Keratinocyte (primary cell): Measurements from ENCODE around the gene SLC7A6. TPM values are rescaled to one million over a fixed set of nuclear protein-coding genes. Genes with fewer than 3 reads are reported as not detected.

Experiments used
- DNase-seq: peaks from one replicate; pipeline ENCODE4 v3.0.0-alpha.2; 2011; ENCODE audit warnings: low read depth, missing footprints, low spot score
- FAIRE-seq: peaks from 2 replicates; lab custom pipeline; 2011; peaks lifted over from hg19 to GRCh38; lab: Jason Lieb, UNC
- H2AFZ ChIP-seq: 2 replicates; pipeline ENCODE4 v1.6.0; 2012; ENCODE audit warnings: low read length, control low read depth, inconsistent platforms; ENCODE audit not compliant: control insufficient read depth
- H3K27ac ChIP-seq: 2 replicates; pipeline ENCODE4 v1.5.1; 2011; ENCODE audit warnings: low read length; ENCODE audit not compliant: control insufficient read depth, insufficient read depth
- H3K27me3 ChIP-seq: 3 replicates; pipeline ENCODE4 v1.6.0; 2011; ENCODE audit warnings: low read length; ENCODE audit not compliant: control insufficient read depth, insufficient read depth; ENCODE audit errors: extremely low read depth
- H3K36me3 ChIP-seq, 2 experiments: 2 replicates in 1 of 2; 3 replicates in 1 of 2; pipeline ENCODE4 v1.5.1; 2011; ENCODE audit warnings: low read length in 2 of 2, mild to moderate bottlenecking in 1 of 2; ENCODE audit not compliant: control insufficient read depth in 2 of 2, insufficient read depth in 2 of 2; ENCODE audit errors: extremely low read depth in 1 of 2
- H3K4me1 ChIP-seq: 3 replicates; pipeline ENCODE4 v1.5.1; 2011; ENCODE audit warnings: low read length; ENCODE audit not compliant: control insufficient read depth, insufficient read depth; ENCODE audit errors: extremely low read depth
- H3K4me2 ChIP-seq: 3 replicates; pipeline ENCODE4 v1.6.0; 2011; ENCODE audit warnings: low read depth, low read length; ENCODE audit not compliant: control insufficient read depth, insufficient read depth; ENCODE audit errors: extremely low read depth
- H3K4me3 ChIP-seq, 3 experiments: fragments of 200-600 bp in 1 of 3; sonication (generic) in 1 of 3; 2 replicates in 2 of 3; 3 replicates in 1 of 3; pipeline ENCODE4 v1.5.1; 2011 to 2016; ENCODE audit warnings: low read length in 3 of 3, mild to moderate bottlenecking in 3 of 3, control low read depth in 2 of 3, inconsistent platforms in 1 of 3, low read depth in 1 of 3, mixed read lengths in 1 of 3, mixed run types in 1 of 3, moderate library complexity in 1 of 3; ENCODE audit not compliant: control insufficient read depth in 2 of 3, insufficient read depth in 2 of 3; ENCODE audit errors: extremely low read depth in 1 of 3
- H3K79me2 ChIP-seq: 2 replicates; pipeline ENCODE4 v1.6.0; 2012; ENCODE audit warnings: low read length; ENCODE audit not compliant: control insufficient read depth, insufficient read depth
- H3K9ac ChIP-seq: 3 replicates; pipeline ENCODE4 v1.6.0; 2011; ENCODE audit warnings: low read length; ENCODE audit not compliant: control insufficient read depth, insufficient read depth; ENCODE audit errors: extremely low read depth
- H3K9me1 ChIP-seq: 3 replicates; pipeline ENCODE4 v1.6.0; 2011; ENCODE audit warnings: low read length; ENCODE audit not compliant: control insufficient read depth, insufficient read depth; ENCODE audit errors: extremely low read depth
- H3K9me3 ChIP-seq: 2 replicates; pipeline ENCODE4 v1.5.1; 2012; ENCODE audit warnings: low read depth, low read length; ENCODE audit not compliant: control insufficient read depth
- H4K20me1 ChIP-seq: 3 replicates; pipeline ENCODE4 v1.6.0; 2011; ENCODE audit warnings: low read length; ENCODE audit not compliant: control insufficient read depth, insufficient read depth; ENCODE audit errors: extremely low read depth
- EZH2 ChIP-seq: IDR thresholded peaks from one replicate; pipeline ENCODE4 v1.6.1; 2012; ENCODE audit warnings: inconsistent platforms, mild to moderate bottlenecking, low read length, moderate library complexity
- dilution Hi-C: fragments of 300-500 bp; cut with MboI; formaldehyde crosslinking; loops from one replicate; pipeline ENCODE4 v1.7.0; 2020; ENCODE audit warnings: low sequenced_read_pairs; ENCODE audit not compliant: extremely low pct_ligation_motif_present
- polyA plus RNA-seq, 5 experiments: library from polyadenylated mRNA; depleted of rRNA in 3 of 5; stranded (reverse) in 3 of 5; stranded (forward) in 1 of 5; unstranded in 1 of 5; fragments of >200 nt; gene quantifications; 1 replicate in 1 of 5; 2 replicates in 3 of 5; 3 replicates in 1 of 5; pipeline versions ENCODE4 v1.2.1 to v1.2.3, GENCODE V29; 2011 to 2012; ENCODE audit warnings: missing spikeins in 2 of 5, low read depth in 1 of 5, low replicate concordance in 1 of 5
- TF ChIP-seq, protein P1 (sequence below), 3 experiments: IDR thresholded peaks in 1 of 3; conservative IDR thresholded peaks in 1 of 3; optimal IDR thresholded peaks in 1 of 3; 2 replicates in 2 of 3; 3 replicates in 1 of 3; pipeline versions ENCODE3 to v1.5.1; 2011; ENCODE audit warnings: low read length in 3 of 3, mild to moderate bottlenecking in 3 of 3, moderate library complexity in 2 of 3, control low read depth in 1 of 3, inconsistent platforms in 1 of 3; ENCODE audit not compliant: insufficient read depth in 2 of 3; ENCODE audit errors: extremely low read depth in 1 of 3

The SLC7A6 gene
- polyA plus RNA-seq, 1 donor (not counting 4 experiments of a cell fraction or from before 2014, with no cell fraction given) = 43.4 TPM

GRCh38 chr16:68344252-68344651 lies 79.9 kb downstream of the SLC7A6 start:
- no peak for DNase-seq
- no peaks in the 10 kb centered on the region for H3K9me1 ChIP-seq
- no peak for FAIRE-seq
- no peaks in the 10 kb centered on the region for H3K9me3 ChIP-seq
- H3K9ac ChIP-seq = no peak overlapping the region
- no peak overlapping the region for H2AFZ ChIP-seq
- H4K20me1 ChIP-seq = peaks cover 4% of the 10 kb centered on the region
- dilution Hi-C loops = no loop called here
- TF ChIP-seq, protein P1, sequence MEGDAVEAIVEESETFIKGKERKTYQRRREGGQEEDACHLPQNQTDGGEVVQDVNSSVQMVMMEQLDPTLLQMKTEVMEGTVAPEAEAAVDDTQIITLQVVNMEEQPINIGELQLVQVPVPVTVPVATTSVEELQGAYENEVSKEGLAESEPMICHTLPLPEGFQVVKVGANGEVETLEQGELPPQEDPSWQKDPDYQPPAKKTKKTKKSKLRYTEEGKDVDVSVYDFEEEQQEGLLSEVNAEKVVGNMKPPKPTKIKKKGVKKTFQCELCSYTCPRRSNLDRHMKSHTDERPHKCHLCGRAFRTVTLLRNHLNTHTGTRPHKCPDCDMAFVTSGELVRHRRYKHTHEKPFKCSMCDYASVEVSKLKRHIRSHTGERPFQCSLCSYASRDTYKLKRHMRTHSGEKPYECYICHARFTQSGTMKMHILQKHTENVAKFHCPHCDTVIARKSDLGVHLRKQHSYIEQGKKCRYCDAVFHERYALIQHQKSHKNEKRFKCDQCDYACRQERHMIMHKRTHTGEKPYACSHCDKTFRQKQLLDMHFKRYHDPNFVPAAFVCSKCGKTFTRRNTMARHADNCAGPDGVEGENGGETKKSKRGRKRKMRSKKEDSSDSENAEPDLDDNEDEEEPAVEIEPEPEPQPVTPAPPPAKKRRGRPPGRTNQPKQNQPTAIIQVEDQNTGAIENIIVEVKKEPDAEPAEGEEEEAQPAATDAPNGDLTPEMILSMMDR (optimal IDR thresholded peaks at IDR 0.05 in 1 of 3, IDR thresholded peaks at IDR 0.05 in 1 of 3, conservative IDR thresholded peaks at IDR 0.05 in 1 of 3; ENCODE audit: extremely low read depth in 1 of 3, insufficient read depth in 2 of 3, low read length in 3 of 3) = no peak
- no peak overlapping the region for H3K4me3 ChIP-seq
- H3K79me2 ChIP-seq = no peaks in the 10 kb centered on the region
- peaks cover 20 to 37% of the 10 kb centered on the region in 2 experiments for H3K36me3 ChIP-seq
- H3K27me3 ChIP-seq = no peaks in the 10 kb centered on the region
- H3K27ac ChIP-seq = no peak overlapping the region
- H3K4me2 ChIP-seq = no peak overlapping the region
- H3K4me1 ChIP-seq = peaks cover 7% of the 10 kb centered on the region

DNA sequence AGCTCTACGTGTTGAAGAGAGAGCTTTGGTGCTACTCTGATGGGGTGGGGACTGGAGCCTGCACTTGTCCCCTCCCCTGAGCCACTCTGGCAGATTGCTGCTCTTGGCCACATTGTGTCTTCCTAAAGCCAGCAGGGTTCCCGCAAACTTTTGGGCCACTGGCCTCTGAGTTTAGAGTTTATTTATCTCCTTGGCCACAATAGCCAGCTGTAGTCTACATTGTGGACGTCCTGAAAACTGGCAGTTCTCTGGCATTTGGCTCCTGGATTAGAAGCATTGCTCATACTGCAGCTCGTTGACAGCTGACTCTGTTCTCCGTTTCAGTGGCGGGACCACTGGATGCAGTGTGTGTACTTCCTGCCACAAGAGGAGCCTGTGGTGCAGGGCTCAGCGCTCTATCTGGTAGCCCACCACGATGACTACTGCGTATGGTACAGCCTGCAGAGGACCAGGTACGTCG lies 81.1 kb downstream of the SLC7A6 start:
- peaks cover 18 to 38% of the 10 kb centered on the region in 2 experiments for H3K36me3 ChIP-seq
- H3K4me1 ChIP-seq = peaks cover 7% of the 10 kb centered on the region
- H2AFZ ChIP-seq = no peak overlapping the region
- no peak overlapping the region for H3K4me3 ChIP-seq
- no peak overlapping the region for H3K27ac ChIP-seq
- H3K9me3 ChIP-seq = no peaks in the 10 kb centered on the region
- dilution Hi-C loops = no loop called here
- DNase-seq (no peak), FAIRE-seq (no peak)
- peaks cover 4% of the 10 kb centered on the region for H4K20me1 ChIP-seq
- H3K79me2 ChIP-seq = no peaks in the 10 kb centered on the region
- H3K27me3 ChIP-seq = no peaks in the 10 kb centered on the region
- H3K4me2 ChIP-seq = no peak overlapping the region
- no peak overlapping the region for H3K9ac ChIP-seq
- TF ChIP-seq EZH2 = no peak
- TF ChIP-seq, protein P1 (optimal IDR thresholded peaks at IDR 0.05 in 1 of 3, IDR thresholded peaks at IDR 0.05 in 1 of 3, conservative IDR thresholded peaks at IDR 0.05 in 1 of 3; ENCODE audit: extremely low read depth in 1 of 3, insufficient read depth in 2 of 3, low read length in 3 of 3) = no peak
- no peaks in the 10 kb centered on the region for H3K9me1 ChIP-seq
